Right atrium auricular region (tissue), 2 donors: ENCODE measurements around the gene MAP4K5. TPM values are rescaled to one million over a fixed set of nuclear protein-coding genes. Genes with fewer than 3 reads are reported as not detected.

Source experiments
- DNase-seq: peaks from one replicate; pipeline ENCODE4 v3.0.0-alpha.2; 2019; ENCODE audit warnings: low spot score
- H3K27ac ChIP-seq, 2 donors: fragments of 200-600 bp; sonication (generic); 1 replicate in 1 of 2; 2 replicates in 1 of 2; pipeline ENCODE4 v1.5.1; 2016 to 2019
- H3K27me3 ChIP-seq, 2 donors: fragments of 200-600 bp; sonication (generic); one replicate each; pipeline versions ENCODE4 v1.5.1 to v1.6.0; 2017 to 2019
- H3K36me3 ChIP-seq: fragments of 200-600 bp; sonication (generic); one replicate; pipeline ENCODE4 v1.5.1; 2016
- H3K4me1 ChIP-seq, 2 donors: fragments of 200-600 bp; sonication (generic); one replicate each; pipeline versions ENCODE4 v1.5.1 to v1.6.0; 2017 to 2019
- H3K4me3 ChIP-seq, 2 donors: fragments of 200-600 bp; sonication (generic); 1 replicate in 1 of 2; 2 replicates in 1 of 2; pipeline ENCODE4 v1.5.1; 2017 to 2019; ENCODE audit warnings: mild to moderate bottlenecking in 1 of 2, moderate library complexity in 1 of 2
- H3K9me3 ChIP-seq, 2 donors: fragments of 200-600 bp; sonication (generic); one replicate each; pipeline ENCODE4 v1.5.1; 2019
- CTCF ChIP-seq, 2 donors: fragments of 200-600 bp; sonication (generic); IDR thresholded peaks; one replicate each; pipeline ENCODE4 v1.5.1; 2019; ENCODE audit warnings: antibody characterized with exemption in 2 of 2
- total RNA-seq, 2 donors: library from RNA; depleted of rRNA; stranded (reverse); fragments of >200 nt; gene quantifications; one replicate each; pipeline ENCODE4 v1.1.0, GENCODE V29; 2016

The MAP4K5 gene
- total RNA-seq: 10 to 100 TPM; 37.5 to 44.4 TPM

GRCh38 chr14:50532502-50533240 lies at the start of gene MAP4K5:
Gene MAP4K5 (minus strand): TSS chr14:50532569. CDS start chr14:50532049, 520 bp downstream.
- H3K27ac ChIP-seq: peak within 1 kb of the TSS; percentile 95 to 96
- peak within 1 kb of the TSS; percentile 91 to 94 for H3K4me3 ChIP-seq
- no peaks in the 10 kb centered on the region for H3K36me3 ChIP-seq
- peak; percentile 85 to 94 for TF ChIP-seq CTCF (IDR thresholded peaks at IDR 0.05)
- H3K9me3 ChIP-seq: no peaks in the 10 kb centered on the region
- DNase-seq: peak; percentile 93
- no peaks in the 10 kb centered on the region for H3K27me3 ChIP-seq
- H3K4me1 ChIP-seq: peaks cover 0 to 21% of the 10 kb centered on the region in 2 donors

- Histone ChIP-seq H3K36me3 (no peaks in the 10 kb centered on the region), H3K9me3 (no peaks in the 10 kb centered on the region), H3K27me3 (no peaks in the 10 kb centered on the region), H3K4me3 (no peak overlapping the region), H3K27ac (no peak overlapping the region), H3K4me1 (no peaks in the 10 kb centered on the region)
- no peak for TF ChIP-seq CTCF (IDR thresholded peaks at IDR 0.05)
- DNase-seq: no peak
Observed at GRCh38 chr14:50578433-50578832, 46.1 kb upstream of the MAP4K5 start.

- Histone ChIP-seq H3K9me3 (no peaks in the 10 kb centered on the region), H3K4me1 (no peaks in the 10 kb centered on the region), H3K4me3 (no peak overlapping the region), H3K27me3 (no peaks in the 10 kb centered on the region), H3K36me3 (no peaks in the 10 kb centered on the region), H3K27ac (no peak overlapping the region)
- no peak for TF ChIP-seq CTCF (IDR thresholded peaks at IDR 0.05)
- DNase-seq: no peak
Observed at GRCh38 chr14:50577982-50578381, 45.6 kb upstream of the MAP4K5 start.

GRCh38 chr14:50575769-50576168 lies 43.4 kb upstream of the MAP4K5 start:
- DNase-seq: no peak
- no peak for TF ChIP-seq CTCF (IDR thresholded peaks at IDR 0.05)
- peaks cover 0 to 5% of the 10 kb centered on the region in 2 donors for H3K9me3 ChIP-seq
- no peaks in the 10 kb centered on the region for H3K4me1 ChIP-seq
- H3K27me3 ChIP-seq: no peaks in the 10 kb centered on the region
- H3K4me3 ChIP-seq: no peak overlapping the region
- no peak overlapping the region for H3K27ac ChIP-seq
- no peaks in the 10 kb centered on the region for H3K36me3 ChIP-seq

- H3K4me3 ChIP-seq: no peak overlapping the region
- DNase-seq: no peak
Observed at GRCh38 chr14:50573862-50574261, 41.5 kb upstream of the MAP4K5 start.

More at GRCh38 chr14:50573862-50574261, 41.5 kb upstream of the MAP4K5 start:
- Histone ChIP-seq H3K27ac (no peak overlapping the region), H3K36me3 (no peaks in the 10 kb centered on the region), H3K9me3 (peaks cover 0 to 24% of the 10 kb centered on the region in 2 donors), H3K27me3 (no peaks in the 10 kb centered on the region), H3K4me1 (no peaks in the 10 kb centered on the region)
- no peak for TF ChIP-seq CTCF (IDR thresholded peaks at IDR 0.05)
